Measurements from ENCODE around the gene H1-8.

Gene H1-8

GRCh38 chr3:129527262-129527661 is 15.7 kb upstream of the H1-8 start:
- no peaks in the 10 kb centered on the region for H3K27me3 ChIP-seq (ENCODE audit: control insufficient read depth, insufficient read depth, low read length)
- no peaks in the 10 kb centered on the region for H3K36me3 ChIP-seq (ENCODE audit: insufficient read depth, low read length)
- H3K9me3 ChIP-seq (replicated peaks; ENCODE audit: low read length) = no peaks in the 10 kb centered on the region
- no peaks in the 10 kb centered on the region for H3K4me1 ChIP-seq (ENCODE audit: control insufficient read depth, insufficient read depth, low read length)
- no peak overlapping the region for H3K4me3 ChIP-seq (ENCODE audit: low read length)
- H3K4me2 ChIP-seq (ENCODE audit: low read length) = no peak overlapping the region
- H3K9ac ChIP-seq (ENCODE audit: low read depth, low read length) = no peak overlapping the region

GRCh38 chr3:129528589-129529100 is 14.3 kb upstream of the H1-8 start, which contains the start of gene RHO:
RHO (plus strand) TSS chr3:129528639; CDS start chr3:129528734, 95 bp downstream.
- Histone ChIP-seq H3K9ac (ENCODE audit: low read depth, low read length) (no peak within 1 kb of the TSS), H3K4me3 (ENCODE audit: low read length) (no peak within 1 kb of the TSS), H3K4me2 (ENCODE audit: low read length) (no peak within 1 kb of the TSS), H3K4me1 (ENCODE audit: control insufficient read depth, insufficient read depth, low read length) (no peaks in the 10 kb centered on the region), H3K36me3 (ENCODE audit: insufficient read depth, low read length) (no peaks in the 10 kb centered on the region), H3K9me3 (replicated peaks; ENCODE audit: low read length) (no peaks in the 10 kb centered on the region), H3K27me3 (ENCODE audit: control insufficient read depth, insufficient read depth, low read length) (no peaks in the 10 kb centered on the region)

- Histone ChIP-seq H3K9me3 (replicated peaks; ENCODE audit: low read length) (no peaks in the 10 kb centered on the region), H3K9ac (ENCODE audit: low read depth, low read length) (no peak overlapping the region), H3K4me3 (ENCODE audit: low read length) (no peak overlapping the region), H3K27me3 (ENCODE audit: control insufficient read depth, insufficient read depth, low read length) (no peaks in the 10 kb centered on the region), H3K4me1 (ENCODE audit: control insufficient read depth, insufficient read depth, low read length) (no peaks in the 10 kb centered on the region), H3K4me2 (ENCODE audit: low read length) (no peak overlapping the region), H3K36me3 (ENCODE audit: insufficient read depth, low read length) (no peaks in the 10 kb centered on the region)
Observed at GRCh38 chr3:129529436-129530210, 13.4 kb upstream of the H1-8 start.

GRCh38 chr3:129530251-129530791 is 12.7 kb upstream of the H1-8 start:
- Histone ChIP-seq H3K9ac (ENCODE audit: low read depth, low read length) (no peak overlapping the region), H3K4me3 (ENCODE audit: low read length) (no peak overlapping the region), H3K4me1 (ENCODE audit: control insufficient read depth, insufficient read depth, low read length) (no peaks in the 10 kb centered on the region), H3K9me3 (replicated peaks; ENCODE audit: low read length) (no peaks in the 10 kb centered on the region), H3K4me2 (ENCODE audit: low read length) (no peak overlapping the region), H3K27me3 (ENCODE audit: control insufficient read depth, insufficient read depth, low read length) (no peaks in the 10 kb centered on the region), H3K36me3 (ENCODE audit: insufficient read depth, low read length) (no peaks in the 10 kb centered on the region)

- Histone ChIP-seq H3K9ac (ENCODE audit: low read depth, low read length) (no peak overlapping the region), H3K4me2 (ENCODE audit: low read length) (no peak overlapping the region), H3K4me1 (ENCODE audit: control insufficient read depth, insufficient read depth, low read length) (no peaks in the 10 kb centered on the region), H3K4me3 (ENCODE audit: low read length) (no peak overlapping the region), H3K9me3 (replicated peaks; ENCODE audit: low read length) (no peaks in the 10 kb centered on the region), H3K36me3 (ENCODE audit: insufficient read depth, low read length) (no peaks in the 10 kb centered on the region), H3K27me3 (ENCODE audit: control insufficient read depth, insufficient read depth, low read length) (no peaks in the 10 kb centered on the region)
Observed at GRCh38 chr3:129530821-129531220, 12.2 kb upstream of the H1-8 start.

GRCh38 chr3:129531699-129532098 is 11.3 kb upstream of the H1-8 start:
- H3K4me2 ChIP-seq (ENCODE audit: low read length) = no peak overlapping the region

GRCh38 chr3:129532261-129532660 is 10.7 kb upstream of the H1-8 start:
- H3K4me3 ChIP-seq (ENCODE audit: low read length) = no peak overlapping the region

More at GRCh38 chr3:129531699-129532098, 11.3 kb upstream of the H1-8 start:
- Histone ChIP-seq H3K4me1 (ENCODE audit: control insufficient read depth, insufficient read depth, low read length) (no peaks in the 10 kb centered on the region), H3K4me3 (ENCODE audit: low read length) (no peak overlapping the region), H3K9me3 (replicated peaks; ENCODE audit: low read length) (no peaks in the 10 kb centered on the region), H3K9ac (ENCODE audit: low read depth, low read length) (no peak overlapping the region), H3K36me3 (ENCODE audit: insufficient read depth, low read length) (no peaks in the 10 kb centered on the region), H3K27me3 (ENCODE audit: control insufficient read depth, insufficient read depth, low read length) (no peaks in the 10 kb centered on the region)

GRCh38 chr3:129533406-129533805 is 9.6 kb upstream of the H1-8 start:
- no peak overlapping the region for H3K9ac ChIP-seq (ENCODE audit: low read depth, low read length)

More at GRCh38 chr3:129532261-129532660, 10.7 kb upstream of the H1-8 start:
- Histone ChIP-seq H3K4me2 (ENCODE audit: low read length) (no peak overlapping the region), H3K36me3 (ENCODE audit: insufficient read depth, low read length) (no peaks in the 10 kb centered on the region), H3K9ac (ENCODE audit: low read depth, low read length) (no peak overlapping the region), H3K4me1 (ENCODE audit: control insufficient read depth, insufficient read depth, low read length) (no peaks in the 10 kb centered on the region), H3K9me3 (replicated peaks; ENCODE audit: low read length) (no peaks in the 10 kb centered on the region), H3K27me3 (ENCODE audit: control insufficient read depth, insufficient read depth, low read length) (no peaks in the 10 kb centered on the region)

GRCh38 chr3:129534428-129535027 is 8.4 kb upstream of the H1-8 start:
- H3K4me1 ChIP-seq (ENCODE audit: control insufficient read depth, insufficient read depth, low read length) = no peaks in the 10 kb centered on the region
- no peak overlapping the region for H3K9ac ChIP-seq (ENCODE audit: low read depth, low read length)
- H3K4me3 ChIP-seq (ENCODE audit: low read length) = no peak overlapping the region
- H3K9me3 ChIP-seq (replicated peaks; ENCODE audit: low read length) = no peaks in the 10 kb centered on the region
- H3K4me2 ChIP-seq (ENCODE audit: low read length) = no peak overlapping the region
- H3K27me3 ChIP-seq (ENCODE audit: control insufficient read depth, insufficient read depth, low read length) = no peaks in the 10 kb centered on the region
- no peaks in the 10 kb centered on the region for H3K36me3 ChIP-seq (ENCODE audit: insufficient read depth, low read length)

More at GRCh38 chr3:129533406-129533805, 9.6 kb upstream of the H1-8 start:
- Histone ChIP-seq H3K36me3 (ENCODE audit: insufficient read depth, low read length) (no peaks in the 10 kb centered on the region), H3K27me3 (ENCODE audit: control insufficient read depth, insufficient read depth, low read length) (no peaks in the 10 kb centered on the region), H3K9me3 (replicated peaks; ENCODE audit: low read length) (no peaks in the 10 kb centered on the region), H3K4me3 (ENCODE audit: low read length) (no peak overlapping the region), H3K4me1 (ENCODE audit: control insufficient read depth, insufficient read depth, low read length) (no peaks in the 10 kb centered on the region), H3K4me2 (ENCODE audit: low read length) (no peak overlapping the region)

- H3K9ac ChIP-seq (ENCODE audit: low read depth, low read length) = no peak overlapping the region
- H3K27me3 ChIP-seq (ENCODE audit: control insufficient read depth, insufficient read depth, low read length) = no peaks in the 10 kb centered on the region
- H3K4me2 ChIP-seq (ENCODE audit: low read length) = no peak overlapping the region
- H3K36me3 ChIP-seq (ENCODE audit: insufficient read depth, low read length) = no peaks in the 10 kb centered on the region
- H3K4me1 ChIP-seq (ENCODE audit: control insufficient read depth, insufficient read depth, low read length) = no peaks in the 10 kb centered on the region
- H3K4me3 ChIP-seq (ENCODE audit: low read length) = no peak overlapping the region
- no peaks in the 10 kb centered on the region for H3K9me3 ChIP-seq (replicated peaks; ENCODE audit: low read length)
Observed at GRCh38 chr3:129535075-129535474, 7.9 kb upstream of the H1-8 start.

GRCh38 chr3:129536374-129536667 is 6.7 kb upstream of the H1-8 start:
- Histone ChIP-seq H3K9me3 (replicated peaks; ENCODE audit: low read length) (no peaks in the 10 kb centered on the region), H3K27me3 (ENCODE audit: control insufficient read depth, insufficient read depth, low read length) (no peaks in the 10 kb centered on the region), H3K9ac (ENCODE audit: low read depth, low read length) (no peak overlapping the region), H3K4me2 (ENCODE audit: low read length) (no peak overlapping the region), H3K4me3 (ENCODE audit: low read length) (no peak overlapping the region), H3K36me3 (ENCODE audit: insufficient read depth, low read length) (no peaks in the 10 kb centered on the region), H3K4me1 (ENCODE audit: control insufficient read depth, insufficient read depth, low read length) (no peaks in the 10 kb centered on the region)

Data from skeletal muscle satellite cell (primary cell).